SK-N-SH treated with all-trans-retinoic acid at 6 μM for 48 hours (cell line): ENCODE data around the gene FBXW4.

Source experiments
- ARNTL ChIP-seq: fragments of 450-650 bp; formaldehyde crosslinking; IDR thresholded peaks from 2 replicates; pipeline ENCODE4 v1.5.0; 2020; ENCODE audit warnings: low read depth, mild to moderate bottlenecking, moderate library complexity, borderline replicate concordance
- GLIS3 ChIP-seq: fragments of 250-450 bp; sonication (Bioruptor Pico); IDR thresholded peaks from 2 replicates; pipeline ENCODE4 v1.5.0; 2020; ENCODE audit warnings: mild to moderate bottlenecking, moderate library complexity
- POU6F1 ChIP-seq: fragments of 250-450 bp; sonication (Bioruptor Pico); IDR thresholded peaks from 2 replicates; pipeline ENCODE4 v1.8.0; 2021; ENCODE audit warnings: low read depth, mild to moderate bottlenecking, moderate library complexity, borderline replicate concordance
- PPARA ChIP-seq: fragments of 250-450 bp; sonication (Bioruptor Pico); IDR thresholded peaks from 2 replicates; pipeline ENCODE4 v1.5.0; 2020; ENCODE audit warnings: mild to moderate bottlenecking, borderline replicate concordance
- SNAI2 ChIP-seq: fragments of 250-450 bp; sonication (Bioruptor Pico); IDR thresholded peaks from 2 replicates; pipeline ENCODE4 v1.5.0; 2020; ENCODE audit warnings: mild to moderate bottlenecking, moderate library complexity
- TCF4 ChIP-seq: fragments of 250-450 bp; sonication (Bioruptor Pico); IDR thresholded peaks from 2 replicates; pipeline ENCODE4 v1.8.0; 2021; ENCODE audit warnings: mild to moderate bottlenecking, moderate library complexity, borderline replicate concordance
- ZC3H10 ChIP-seq: fragments of 250-450 bp; sonication (Bioruptor Pico); IDR thresholded peaks from 2 replicates; pipeline ENCODE4 v1.5.1; 2021; ENCODE audit warnings: mild to moderate bottlenecking, moderate library complexity
- ZFP30 ChIP-seq: fragments of 450-650 bp; formaldehyde crosslinking; IDR thresholded peaks from 2 replicates; pipeline ENCODE4 v1.5.0; 2022; ENCODE audit warnings: mild to moderate bottlenecking, moderate library complexity
- ZNF565 ChIP-seq: fragments of 450-650 bp; formaldehyde crosslinking; conservative IDR thresholded peaks from 2 replicates; pipeline ENCODE4 v1.5.0; 2020; ENCODE audit warnings: low read depth, mild to moderate bottlenecking, moderate library complexity
- ZNF70 ChIP-seq: fragments of 450-650 bp; formaldehyde crosslinking; IDR thresholded peaks from 2 replicates; pipeline ENCODE4 v1.5.0; 2020; ENCODE audit warnings: mild to moderate bottlenecking, moderate library complexity
- ZNF8 ChIP-seq: fragments of 450-650 bp; formaldehyde crosslinking; IDR thresholded peaks from 2 replicates; pipeline ENCODE4 v1.5.0; 2020; ENCODE audit warnings: mild to moderate bottlenecking, moderate library complexity
- TF ChIP-seq, protein P1 (sequence below): fragments of 250-450 bp; sonication (Bioruptor Pico); IDR thresholded peaks from 2 replicates; pipeline ENCODE4 v1.8.0; 2020; ENCODE audit warnings: mild to moderate bottlenecking, moderate library complexity, borderline replicate concordance
- TF ChIP-seq, protein P2 (sequence below): fragments of 250-450 bp; sonication (Bioruptor Pico); IDR thresholded peaks from 2 replicates; pipeline ENCODE4 v1.5.0; 2020; ENCODE audit warnings: mild to moderate bottlenecking, moderate library complexity

DNA sequence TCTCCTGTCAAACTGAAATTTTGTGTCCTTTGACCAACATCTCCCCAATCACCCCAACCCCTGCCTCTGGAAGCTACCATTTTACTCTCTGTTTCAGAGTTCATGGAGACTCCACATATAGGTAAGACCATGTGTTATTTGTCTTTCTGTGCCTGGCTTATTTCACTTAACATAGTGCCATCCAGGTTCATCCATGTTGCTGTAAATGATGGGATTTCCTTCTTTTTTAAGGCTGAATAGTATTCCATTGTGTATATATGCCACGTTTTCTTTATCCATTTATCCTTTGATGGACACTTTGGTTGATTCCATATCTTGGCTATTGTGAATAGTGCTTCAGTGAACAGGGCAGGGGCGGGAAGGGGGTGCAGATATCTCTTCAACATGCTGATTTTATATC is 18.0 kb upstream of the FBXW4 start:
- TF ChIP-seq SNAI2 (CRISPR knock-in tag) (no peak), TCF4 (no peak), ZNF70 (CRISPR knock-in tag) (no peak), ZNF565 (CRISPR knock-in tag) (no peak), ZC3H10 (CRISPR knock-in tag) (no peak), PPARA (no peak), ARNTL (CRISPR knock-in tag) (no peak), POU6F1 (CRISPR knock-in tag) (no peak), ZFP30 (CRISPR knock-in tag) (no peak), GLIS3 (no peak), ZNF8 (CRISPR knock-in tag) (no peak)
- TF ChIP-seq, protein P1, sequence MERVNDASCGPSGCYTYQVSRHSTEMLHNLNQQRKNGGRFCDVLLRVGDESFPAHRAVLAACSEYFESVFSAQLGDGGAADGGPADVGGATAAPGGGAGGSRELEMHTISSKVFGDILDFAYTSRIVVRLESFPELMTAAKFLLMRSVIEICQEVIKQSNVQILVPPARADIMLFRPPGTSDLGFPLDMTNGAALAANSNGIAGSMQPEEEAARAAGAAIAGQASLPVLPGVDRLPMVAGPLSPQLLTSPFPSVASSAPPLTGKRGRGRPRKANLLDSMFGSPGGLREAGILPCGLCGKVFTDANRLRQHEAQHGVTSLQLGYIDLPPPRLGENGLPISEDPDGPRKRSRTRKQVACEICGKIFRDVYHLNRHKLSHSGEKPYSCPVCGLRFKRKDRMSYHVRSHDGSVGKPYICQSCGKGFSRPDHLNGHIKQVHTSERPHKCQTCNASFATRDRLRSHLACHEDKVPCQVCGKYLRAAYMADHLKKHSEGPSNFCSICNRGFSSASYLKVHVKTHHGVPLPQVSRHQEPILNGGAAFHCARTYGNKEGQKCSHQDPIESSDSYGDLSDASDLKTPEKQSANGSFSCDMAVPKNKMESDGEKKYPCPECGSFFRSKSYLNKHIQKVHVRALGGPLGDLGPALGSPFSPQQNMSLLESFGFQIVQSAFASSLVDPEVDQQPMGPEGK = no peak
- TF ChIP-seq, protein P2, sequence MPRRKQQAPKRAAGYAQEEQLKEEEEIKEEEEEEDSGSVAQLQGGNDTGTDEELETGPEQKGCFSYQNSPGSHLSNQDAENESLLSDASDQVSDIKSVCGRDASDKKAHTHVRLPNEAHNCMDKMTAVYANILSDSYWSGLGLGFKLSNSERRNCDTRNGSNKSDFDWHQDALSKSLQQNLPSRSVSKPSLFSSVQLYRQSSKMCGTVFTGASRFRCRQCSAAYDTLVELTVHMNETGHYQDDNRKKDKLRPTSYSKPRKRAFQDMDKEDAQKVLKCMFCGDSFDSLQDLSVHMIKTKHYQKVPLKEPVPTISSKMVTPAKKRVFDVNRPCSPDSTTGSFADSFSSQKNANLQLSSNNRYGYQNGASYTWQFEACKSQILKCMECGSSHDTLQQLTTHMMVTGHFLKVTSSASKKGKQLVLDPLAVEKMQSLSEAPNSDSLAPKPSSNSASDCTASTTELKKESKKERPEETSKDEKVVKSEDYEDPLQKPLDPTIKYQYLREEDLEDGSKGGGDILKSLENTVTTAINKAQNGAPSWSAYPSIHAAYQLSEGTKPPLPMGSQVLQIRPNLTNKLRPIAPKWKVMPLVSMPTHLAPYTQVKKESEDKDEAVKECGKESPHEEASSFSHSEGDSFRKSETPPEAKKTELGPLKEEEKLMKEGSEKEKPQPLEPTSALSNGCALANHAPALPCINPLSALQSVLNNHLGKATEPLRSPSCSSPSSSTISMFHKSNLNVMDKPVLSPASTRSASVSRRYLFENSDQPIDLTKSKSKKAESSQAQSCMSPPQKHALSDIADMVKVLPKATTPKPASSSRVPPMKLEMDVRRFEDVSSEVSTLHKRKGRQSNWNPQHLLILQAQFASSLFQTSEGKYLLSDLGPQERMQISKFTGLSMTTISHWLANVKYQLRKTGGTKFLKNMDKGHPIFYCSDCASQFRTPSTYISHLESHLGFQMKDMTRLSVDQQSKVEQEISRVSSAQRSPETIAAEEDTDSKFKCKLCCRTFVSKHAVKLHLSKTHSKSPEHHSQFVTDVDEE (CRISPR knock-in tag) = no peak
